Neural progenitor cell (in vitro differentiated cells): ENCODE data around the gene CRACR2B. TPM values are rescaled to one million over a fixed set of nuclear protein-coding genes. Genes with fewer than 3 reads are reported as not detected.

ENCODE experiments used
- DNase-seq: peaks from one replicate; pipeline ENCODE4 v3.0.0-alpha.2; 2016; ENCODE audit warnings: low spot score
- H2AFZ ChIP-seq: fragments of 200-600 bp; sonication (generic); replicated peaks from 2 replicates; pipeline ENCODE4 v1.6.1; 2016; ENCODE audit warnings: antibody characterized with exemption
- H3F3A ChIP-seq: fragments of 200-600 bp; sonication (generic); 2 replicates; pipeline ENCODE4 v1.6.1; 2016; ENCODE audit warnings: antibody characterized with exemption, low read depth
- H3K27ac ChIP-seq: fragments of 200-600 bp; sonication (generic); 2 replicates; pipeline ENCODE4 v1.5.1; 2016; ENCODE audit warnings: mild to moderate bottlenecking
- H3K27me3 ChIP-seq: fragments of 200-600 bp; sonication (generic); 2 replicates; pipeline ENCODE4 v1.6.1; 2016; ENCODE audit warnings: mild to moderate bottlenecking, moderate library complexity
- H3K36me3 ChIP-seq: fragments of 200-600 bp; sonication (generic); 2 replicates; pipeline ENCODE4 v1.5.1; 2016
- H3K4me1 ChIP-seq: fragments of 200-600 bp; sonication (generic); 2 replicates; pipeline ENCODE4 v1.6.1; 2016; ENCODE audit warnings: mixed run types
- H3K4me2 ChIP-seq: fragments of 200-600 bp; sonication (generic); 2 replicates; pipeline ENCODE4 v1.6.1; 2016
- H3K4me3 ChIP-seq: fragments of 200-600 bp; sonication (generic); 2 replicates; pipeline ENCODE4 v1.5.1; 2016
- H3K79me2 ChIP-seq: fragments of 200-600 bp; sonication (generic); 2 replicates; pipeline ENCODE4 v1.6.1; 2016; ENCODE audit warnings: low read depth
- H3K9ac ChIP-seq: fragments of 200-600 bp; sonication (generic); 2 replicates; pipeline ENCODE4 v1.6.1; 2016
- H3K9me3 ChIP-seq: fragments of 200-600 bp; sonication (generic); 2 replicates; pipeline ENCODE4 v1.5.1; 2016; ENCODE audit warnings: low read depth
- H4K20me1 ChIP-seq: fragments of 200-600 bp; sonication (generic); 2 replicates; pipeline ENCODE4 v1.6.1; 2016; ENCODE audit warnings: low read depth
- H3K27ac Mint-ChIP-seq: 3 replicates; pipeline ENCODE4 v1.8.0; 2021; ENCODE audit warnings: mixed read lengths
- H3K27me3 Mint-ChIP-seq: 2 replicates; pipeline ENCODE4 v1.8.0; 2022; ENCODE audit warnings: low read depth, mild to moderate bottlenecking, inconsistent platforms, moderate library complexity, mixed read lengths; ENCODE audit not compliant: insufficient read depth
- H3K36me3 Mint-ChIP-seq: 3 replicates; pipeline ENCODE4 v1.8.0; 2021; ENCODE audit warnings: mixed read lengths
- H3K4me1 Mint-ChIP-seq: 3 replicates; pipeline ENCODE4 v1.8.0; 2021; ENCODE audit warnings: mixed read lengths
- H3K4me3 Mint-ChIP-seq: 3 replicates; pipeline ENCODE4 v1.8.0; 2021; ENCODE audit warnings: mild to moderate bottlenecking, moderate library complexity, mixed read lengths
- H3K9me3 Mint-ChIP-seq: 3 replicates; pipeline ENCODE4 v1.8.0; 2020; ENCODE audit warnings: mixed read lengths
- EZH2 ChIP-seq: fragments of 200-600 bp; sonication (generic); IDR thresholded peaks from 2 replicates; pipeline ENCODE4 v1.6.1; 2017; ENCODE audit warnings: antibody characterized with exemption, mild to moderate bottlenecking, moderate library complexity
- EZH2phosphoT487 ChIP-seq: fragments of 200-600 bp; sonication (generic); IDR thresholded peaks from 2 replicates; pipeline ENCODE4 v1.6.1; 2017; ENCODE audit warnings: antibody characterized with exemption
- total RNA-seq: library from RNA; depleted of rRNA; stranded (reverse); fragments of >200 nt; gene quantifications from 2 replicates; pipeline ENCODE4 v1.2.3, GENCODE V29; 2015; ENCODE audit warnings: low replicate concordance
- TF ChIP-seq, protein P1 (sequence below): fragments of 200-600 bp; sonication (generic); IDR thresholded peaks from 2 replicates; pipeline ENCODE4 v1.5.1; 2017; ENCODE audit warnings: antibody characterized with exemption, mild to moderate bottlenecking

The CRACR2B gene
- total RNA-seq, 1 donor from 2014 or later: 3.9 TPM

DNA sequence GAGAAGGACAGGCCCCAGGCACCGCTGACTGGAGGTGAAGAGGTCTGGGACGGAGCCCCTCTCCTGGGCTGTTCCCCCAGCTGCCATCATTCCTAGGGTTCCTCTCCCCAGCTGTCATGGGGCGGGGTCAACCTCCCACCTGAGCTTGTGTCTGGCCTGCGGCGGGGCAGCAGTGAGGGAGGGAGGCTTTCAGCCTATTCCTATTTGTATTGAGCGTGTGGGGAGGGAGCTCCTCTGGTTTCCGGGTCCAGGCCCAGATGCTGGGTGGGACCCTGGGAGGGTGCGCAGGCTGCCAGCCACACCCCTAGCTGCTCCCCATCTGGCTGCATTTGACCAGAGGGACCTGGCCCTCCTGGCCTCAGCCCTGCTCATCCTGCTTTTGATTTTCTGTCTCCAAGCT, 28.7 kb downstream of the CRACR2B start:
- no peaks in the 10 kb centered on the region for H3K36me3 Mint-ChIP-seq
- no peaks in the 10 kb centered on the region for H3K27me3 ChIP-seq
- no peak overlapping the region for H2AFZ ChIP-seq
- H3F3A ChIP-seq: peaks cover 13% of the 10 kb centered on the region
- DNase-seq: no peak
- H3K4me3 Mint-ChIP-seq: no peak overlapping the region
- H3K4me1 Mint-ChIP-seq: peaks cover 13% of the 10 kb centered on the region
- H3K9ac ChIP-seq: no peak overlapping the region
- no peaks in the 10 kb centered on the region for H3K9me3 Mint-ChIP-seq
- H3K4me1 ChIP-seq: peaks cover 30% of the 10 kb centered on the region
- H4K20me1 ChIP-seq: peaks cover 62% of the 10 kb centered on the region
- H3K79me2 ChIP-seq: peaks cover 9% of the 10 kb centered on the region
- H3K36me3 ChIP-seq: no peaks in the 10 kb centered on the region
- H3K27me3 Mint-ChIP-seq: peaks cover 4% of the 10 kb centered on the region
- H3K27ac Mint-ChIP-seq: no peak overlapping the region
- no peak overlapping the region for H3K4me3 ChIP-seq
- no peak overlapping the region for H3K4me2 ChIP-seq
- no peak overlapping the region for H3K27ac ChIP-seq
- TF ChIP-seq EZH2phosphoT487: no peak
- TF ChIP-seq, protein P1, sequence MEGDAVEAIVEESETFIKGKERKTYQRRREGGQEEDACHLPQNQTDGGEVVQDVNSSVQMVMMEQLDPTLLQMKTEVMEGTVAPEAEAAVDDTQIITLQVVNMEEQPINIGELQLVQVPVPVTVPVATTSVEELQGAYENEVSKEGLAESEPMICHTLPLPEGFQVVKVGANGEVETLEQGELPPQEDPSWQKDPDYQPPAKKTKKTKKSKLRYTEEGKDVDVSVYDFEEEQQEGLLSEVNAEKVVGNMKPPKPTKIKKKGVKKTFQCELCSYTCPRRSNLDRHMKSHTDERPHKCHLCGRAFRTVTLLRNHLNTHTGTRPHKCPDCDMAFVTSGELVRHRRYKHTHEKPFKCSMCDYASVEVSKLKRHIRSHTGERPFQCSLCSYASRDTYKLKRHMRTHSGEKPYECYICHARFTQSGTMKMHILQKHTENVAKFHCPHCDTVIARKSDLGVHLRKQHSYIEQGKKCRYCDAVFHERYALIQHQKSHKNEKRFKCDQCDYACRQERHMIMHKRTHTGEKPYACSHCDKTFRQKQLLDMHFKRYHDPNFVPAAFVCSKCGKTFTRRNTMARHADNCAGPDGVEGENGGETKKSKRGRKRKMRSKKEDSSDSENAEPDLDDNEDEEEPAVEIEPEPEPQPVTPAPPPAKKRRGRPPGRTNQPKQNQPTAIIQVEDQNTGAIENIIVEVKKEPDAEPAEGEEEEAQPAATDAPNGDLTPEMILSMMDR: no peak
- no peak for TF ChIP-seq EZH2
- no peaks in the 10 kb centered on the region for H3K9me3 ChIP-seq

DNA sequence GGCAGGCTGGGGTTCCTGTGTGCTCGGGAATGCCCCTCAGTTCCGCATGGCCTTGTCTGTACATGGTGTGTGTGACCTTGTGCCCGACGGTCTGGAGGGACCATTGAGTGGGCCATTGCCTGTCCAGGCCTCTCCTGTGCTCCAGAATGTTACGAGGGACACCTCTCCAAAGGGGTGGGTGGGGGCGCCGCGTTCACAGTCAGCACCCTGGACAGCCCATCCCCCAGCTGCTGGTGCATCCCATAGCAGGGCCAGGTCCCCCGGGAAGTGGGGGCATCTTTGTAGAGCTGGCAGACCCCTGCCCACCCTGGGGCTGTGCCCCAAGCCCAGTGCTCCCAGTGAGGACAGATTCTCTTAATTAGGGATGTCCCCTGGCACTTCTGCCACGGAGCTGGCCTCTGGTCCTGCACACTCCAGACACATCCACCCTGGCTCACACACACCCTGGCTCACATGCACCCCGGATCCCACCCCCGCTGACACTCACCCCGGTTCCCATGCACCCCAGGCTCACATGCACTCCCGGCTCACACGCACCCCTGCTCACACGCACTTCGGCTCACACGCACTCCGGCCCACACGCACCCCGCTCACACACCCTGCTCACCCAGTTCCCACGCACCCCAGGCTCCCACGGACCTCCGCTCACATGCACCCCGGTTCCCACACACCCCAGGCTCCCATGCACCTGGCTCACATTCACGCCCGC, 30.5 kb downstream of the CRACR2B start:
- Histone ChIP-seq H3K4me2 (no peak overlapping the region), H3K27ac (no peak overlapping the region), H3K9me3 (no peaks in the 10 kb centered on the region), H3F3A (peaks cover 18% of the 10 kb centered on the region), H3K79me2 (no peaks in the 10 kb centered on the region), H4K20me1 (peaks cover 58% of the 10 kb centered on the region), H2AFZ (no peak overlapping the region), H3K4me3 (no peak overlapping the region), H3K36me3 (no peaks in the 10 kb centered on the region), H3K9ac (no peak overlapping the region), H3K4me1 (peaks cover 37% of the 10 kb centered on the region), H3K27me3 (no peaks in the 10 kb centered on the region)
- TF ChIP-seq, protein P1: no peak
- TF ChIP-seq EZH2: no peak
- TF ChIP-seq EZH2phosphoT487: no peak
- no peaks in the 10 kb centered on the region for H3K9me3 Mint-ChIP-seq
- H3K27me3 Mint-ChIP-seq: peaks cover 2% of the 10 kb centered on the region
- H3K4me1 Mint-ChIP-seq: peaks cover 17% of the 10 kb centered on the region
- H3K4me3 Mint-ChIP-seq: peak overlapping the region; percentile 63
- no peak for DNase-seq
- H3K27ac Mint-ChIP-seq: no peak overlapping the region
- H3K36me3 Mint-ChIP-seq: no peaks in the 10 kb centered on the region

GRCh38 chr11:858762-859339, 31.1 kb downstream of the CRACR2B start:
- peaks cover 19% of the 10 kb centered on the region for H3K4me1 Mint-ChIP-seq
- Histone ChIP-seq H3K4me3 (no peak overlapping the region), H3K9ac (no peak overlapping the region), H3K4me2 (no peak overlapping the region), H3F3A (peaks cover 18% of the 10 kb centered on the region), H3K27me3 (no peaks in the 10 kb centered on the region), H2AFZ (no peak overlapping the region), H3K9me3 (no peaks in the 10 kb centered on the region), H3K36me3 (no peaks in the 10 kb centered on the region), H3K79me2 (no peaks in the 10 kb centered on the region), H3K4me1 (peaks cover 35% of the 10 kb centered on the region), H3K27ac (no peak overlapping the region), H4K20me1 (peaks cover 51% of the 10 kb centered on the region)
- DNase-seq: no peak
- H3K36me3 Mint-ChIP-seq: no peaks in the 10 kb centered on the region
- H3K4me3 Mint-ChIP-seq: no peak overlapping the region
- no peak overlapping the region for H3K27ac Mint-ChIP-seq
- peaks cover 2% of the 10 kb centered on the region for H3K27me3 Mint-ChIP-seq
- TF ChIP-seq, protein P1: no peak
- TF ChIP-seq EZH2: no peak
- no peak for TF ChIP-seq EZH2phosphoT487
- H3K9me3 Mint-ChIP-seq: no peaks in the 10 kb centered on the region
